ENCODE results near the gene WWOX. TPM values are rescaled to one million over a fixed set of nuclear protein-coding genes. Genes with fewer than 3 reads are reported as not detected.

Gene WWOX
- total RNA-seq, 2 experiments from 2014 or later = 20.2 to 21.4 TPM

GRCh38 chr16:78184238-78185183, 85.1 kb downstream of the WWOX start:
- DNase-seq = no peak
- H3K9me3 Mint-ChIP-seq = no peaks in the 10 kb centered on the region
- intact Hi-C loops (cut with micrococcal nuclease) = no loop called here
- H3K4me3 Mint-ChIP-seq = no peak overlapping the region
- H3K27me3 Mint-ChIP-seq (ENCODE audit: low read depth) = no peaks in the 10 kb centered on the region
- no peaks in the 10 kb centered on the region for H3K4me1 Mint-ChIP-seq (ENCODE audit: low read depth)
- CTCF ChIA-PET = interaction anchor here (0.5 kb wide), 1 partner anchor 740 kb away, joined by 3 read pairs; no protein-coding TSS in a partner anchor
- H3K36me3 Mint-ChIP-seq (ENCODE audit: low read depth) = peaks cover 3% of the 10 kb centered on the region
- H3K27ac Mint-ChIP-seq = no peak overlapping the region

GRCh38 chr16:78189121-78189520, 89.7 kb downstream of the WWOX start:
- intact Hi-C loops (cut with micrococcal nuclease) = no loop called here
- CTCF ChIA-PET = no interaction called here
- DNase-seq = no peak
- no peaks in the 10 kb centered on the region for H3K27me3 Mint-ChIP-seq (ENCODE audit: low read depth)
- peaks cover 8% of the 10 kb centered on the region for H3K9me3 Mint-ChIP-seq
- H3K36me3 Mint-ChIP-seq (ENCODE audit: low read depth) = peaks cover 9% of the 10 kb centered on the region
- H3K27ac Mint-ChIP-seq = no peak overlapping the region
- no peaks in the 10 kb centered on the region for H3K4me1 Mint-ChIP-seq (ENCODE audit: low read depth)
- H3K4me3 Mint-ChIP-seq = no peak overlapping the region

GRCh38 chr16:78192734-78193488, 93.5 kb downstream of the WWOX start:
- intact Hi-C loops (cut with micrococcal nuclease) = no loop called here
- Mint-ChIP-seq H3K4me1 (ENCODE audit: low read depth) (no peaks in the 10 kb centered on the region), H3K36me3 (ENCODE audit: low read depth) (peaks cover 9% of the 10 kb centered on the region), H3K27me3 (ENCODE audit: low read depth) (no peaks in the 10 kb centered on the region), H3K27ac (no peak overlapping the region), H3K4me3 (no peak overlapping the region), H3K9me3 (peaks cover 8% of the 10 kb centered on the region)
- CTCF ChIA-PET = no interaction called here
- no peak for DNase-seq

- no peak overlapping the region for H3K27ac Mint-ChIP-seq
- H3K4me1 Mint-ChIP-seq (ENCODE audit: low read depth) = no peaks in the 10 kb centered on the region
- no peak overlapping the region for H3K4me3 Mint-ChIP-seq
- CTCF ChIA-PET = no interaction called here
- peaks cover 8% of the 10 kb centered on the region for H3K9me3 Mint-ChIP-seq
- peaks cover 7% of the 10 kb centered on the region for H3K36me3 Mint-ChIP-seq (ENCODE audit: low read depth)
- intact Hi-C loops (cut with micrococcal nuclease) = no loop called here
- no peak for DNase-seq
- no peaks in the 10 kb centered on the region for H3K27me3 Mint-ChIP-seq (ENCODE audit: low read depth)
Observed at GRCh38 chr16:78194948-78195347, 95.5 kb downstream of the WWOX start.

GRCh38 chr16:78195797-78196196, 96.3 kb downstream of the WWOX start:
- no peak overlapping the region for H3K4me3 Mint-ChIP-seq
- H3K9me3 Mint-ChIP-seq = peaks cover 6% of the 10 kb centered on the region
- no peaks in the 10 kb centered on the region for H3K4me1 Mint-ChIP-seq (ENCODE audit: low read depth)
- CTCF ChIA-PET = no interaction called here
- intact Hi-C loops (cut with micrococcal nuclease) = no loop called here
- H3K27me3 Mint-ChIP-seq (ENCODE audit: low read depth) = no peaks in the 10 kb centered on the region
- no peak for DNase-seq
- H3K36me3 Mint-ChIP-seq (ENCODE audit: low read depth) = peaks cover 3% of the 10 kb centered on the region
- H3K27ac Mint-ChIP-seq = no peak overlapping the region

GRCh38 chr16:78196502-78196901, 97.0 kb downstream of the WWOX start:
- Mint-ChIP-seq H3K27me3 (ENCODE audit: low read depth) (no peaks in the 10 kb centered on the region), H3K4me3 (no peak overlapping the region), H3K9me3 (peaks cover 5% of the 10 kb centered on the region), H3K36me3 (ENCODE audit: low read depth) (peaks cover 3% of the 10 kb centered on the region), H3K4me1 (ENCODE audit: low read depth) (no peaks in the 10 kb centered on the region), H3K27ac (no peak overlapping the region)
- intact Hi-C loops (cut with micrococcal nuclease) = no loop called here
- DNase-seq = no peak
- CTCF ChIA-PET = no interaction called here

GRCh38 chr16:78198288-78198687, 98.8 kb downstream of the WWOX start:
- intact Hi-C loops (cut with micrococcal nuclease) = no loop called here
- Mint-ChIP-seq H3K9me3 (no peaks in the 10 kb centered on the region), H3K4me3 (no peak overlapping the region), H3K36me3 (ENCODE audit: low read depth) (peaks cover 5% of the 10 kb centered on the region), H3K4me1 (ENCODE audit: low read depth) (no peaks in the 10 kb centered on the region), H3K27me3 (ENCODE audit: low read depth) (no peaks in the 10 kb centered on the region), H3K27ac (no peak overlapping the region)
- CTCF ChIA-PET = interaction anchor here (1.1 kb wide), 1 partner anchor 18 kb away, joined by 3 read pairs; no protein-coding TSS in a partner anchor
- no peak for DNase-seq

- Mint-ChIP-seq H3K9me3 (no peaks in the 10 kb centered on the region), H3K4me3 (no peak overlapping the region)
- DNase-seq = no peak
Observed at GRCh38 chr16:78199325-78200022, 100.0 kb downstream of the WWOX start.

GRCh38 chr16:78200023-78200389, 100.6 kb downstream of the WWOX start:
- H3K27me3 Mint-ChIP-seq (ENCODE audit: low read depth) = no peaks in the 10 kb centered on the region
- no peak overlapping the region for H3K4me3 Mint-ChIP-seq
- no peaks in the 10 kb centered on the region for H3K4me1 Mint-ChIP-seq (ENCODE audit: low read depth)
- H3K36me3 Mint-ChIP-seq (ENCODE audit: low read depth) = peaks cover 3% of the 10 kb centered on the region
- DNase-seq = no peak
- no peak overlapping the region for H3K27ac Mint-ChIP-seq
- CTCF ChIA-PET = no interaction called here
- intact Hi-C loops (cut with micrococcal nuclease) = no loop called here
- H3K9me3 Mint-ChIP-seq = no peaks in the 10 kb centered on the region

More at GRCh38 chr16:78199325-78200022, 100.0 kb downstream of the WWOX start:
- H3K36me3 Mint-ChIP-seq (ENCODE audit: low read depth) = peaks cover 3% of the 10 kb centered on the region
- CTCF ChIA-PET = no interaction called here
- intact Hi-C loops (cut with micrococcal nuclease) = no loop called here
- no peak overlapping the region for H3K27ac Mint-ChIP-seq
- no peaks in the 10 kb centered on the region for H3K4me1 Mint-ChIP-seq (ENCODE audit: low read depth)
- H3K27me3 Mint-ChIP-seq (ENCODE audit: low read depth) = no peaks in the 10 kb centered on the region

- CTCF ChIA-PET = no interaction called here
Observed at GRCh38 chr16:78200623-78201096, 101.2 kb downstream of the WWOX start.

GRCh38 chr16:78205506-78205905, 106.1 kb downstream of the WWOX start:
- Mint-ChIP-seq H3K4me3 (no peak overlapping the region), H3K4me1 (ENCODE audit: low read depth) (no peaks in the 10 kb centered on the region), H3K27ac (no peak overlapping the region), H3K27me3 (ENCODE audit: low read depth) (no peaks in the 10 kb centered on the region), H3K36me3 (ENCODE audit: low read depth) (peaks cover 3% of the 10 kb centered on the region), H3K9me3 (no peaks in the 10 kb centered on the region)
- no peak for DNase-seq
- intact Hi-C loops (cut with micrococcal nuclease) = no loop called here
- CTCF ChIA-PET = no interaction called here

More at GRCh38 chr16:78200623-78201096, 101.2 kb downstream of the WWOX start:
- intact Hi-C loops (cut with micrococcal nuclease) = no loop called here
- Mint-ChIP-seq H3K27me3 (ENCODE audit: low read depth) (no peaks in the 10 kb centered on the region), H3K36me3 (ENCODE audit: low read depth) (peaks cover 3% of the 10 kb centered on the region), H3K27ac (no peak overlapping the region), H3K4me1 (ENCODE audit: low read depth) (no peaks in the 10 kb centered on the region), H3K9me3 (no peaks in the 10 kb centered on the region), H3K4me3 (no peak overlapping the region)
- DNase-seq = no peak

GRCh38 chr16:78206623-78207223, 107.3 kb downstream of the WWOX start:
- H3K27me3 Mint-ChIP-seq (ENCODE audit: low read depth) = no peaks in the 10 kb centered on the region
- peaks cover 3% of the 10 kb centered on the region for H3K36me3 Mint-ChIP-seq (ENCODE audit: low read depth)
- H3K9me3 Mint-ChIP-seq = no peaks in the 10 kb centered on the region
- intact Hi-C loops (cut with micrococcal nuclease) = no loop called here
- no peak for DNase-seq
- H3K4me3 Mint-ChIP-seq = no peak overlapping the region
- no peak overlapping the region for H3K27ac Mint-ChIP-seq
- H3K4me1 Mint-ChIP-seq (ENCODE audit: low read depth) = no peaks in the 10 kb centered on the region
- CTCF ChIA-PET = interaction anchor here (1.0 kb wide), 1 partner anchor 29 kb away, joined by 10 read pairs; no protein-coding TSS in a partner anchor
